GM21528 (cell line): ENCODE data around the gene GPR65.

ENCODE experiments used
- ATAC-seq: cut with Tn5 transposase; IDR thresholded peaks from one replicate; pipeline ENCODE4 v1.9.1; 2021; ENCODE audit warnings: mild to moderate bottlenecking, moderate library complexity; ENCODE audit not compliant: unreplicated experiment, low FRiP score

Gene GPR65

DNA sequence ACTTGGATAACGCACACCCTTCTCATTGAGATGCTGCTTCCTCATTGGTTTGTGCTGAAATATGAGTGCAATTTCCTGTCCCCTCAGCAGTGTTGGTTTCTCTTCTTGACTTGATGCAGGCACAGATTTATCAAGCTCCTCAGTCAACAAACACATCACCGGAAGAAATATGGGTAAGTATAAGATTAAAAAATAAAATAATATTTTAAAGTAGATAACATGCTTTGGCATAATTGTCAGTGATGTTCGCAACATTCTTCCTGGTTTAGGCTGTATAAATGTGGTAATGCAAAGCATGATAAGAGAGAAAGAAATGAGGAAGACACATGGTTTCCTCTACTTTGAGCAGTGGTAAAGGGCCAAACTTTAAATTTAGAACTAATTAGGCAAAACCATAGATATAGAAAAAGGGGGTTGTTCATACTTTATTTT is at the start of gene GPR65:
TSS of gene GPR65 (plus strand) at position 86 of the 432 bp plus-strand sequence. CDS start 5,713 bp downstream, outside the sequence.
- peak; percentile 76 for ATAC-seq

DNA sequence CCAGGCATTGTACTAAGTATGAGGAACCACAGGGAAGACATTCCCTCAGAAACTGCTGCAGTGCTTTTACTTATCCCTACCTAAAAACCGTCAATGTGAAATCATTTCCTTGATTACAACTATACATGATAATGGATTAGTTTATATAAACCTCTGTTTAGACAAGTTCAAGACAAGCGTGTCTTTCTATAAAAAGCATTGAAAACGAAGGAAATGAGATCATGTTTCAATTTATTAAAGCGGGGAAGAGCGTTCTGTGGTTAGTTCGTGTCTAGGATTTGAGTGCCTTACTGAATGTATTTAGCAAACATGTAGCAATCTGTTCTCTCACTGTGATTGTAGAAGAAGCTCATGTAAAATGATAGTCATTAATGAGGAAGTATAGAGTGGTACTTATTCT is 49.4 kb upstream of the GPR65 start:
- no peak for ATAC-seq

DNA sequence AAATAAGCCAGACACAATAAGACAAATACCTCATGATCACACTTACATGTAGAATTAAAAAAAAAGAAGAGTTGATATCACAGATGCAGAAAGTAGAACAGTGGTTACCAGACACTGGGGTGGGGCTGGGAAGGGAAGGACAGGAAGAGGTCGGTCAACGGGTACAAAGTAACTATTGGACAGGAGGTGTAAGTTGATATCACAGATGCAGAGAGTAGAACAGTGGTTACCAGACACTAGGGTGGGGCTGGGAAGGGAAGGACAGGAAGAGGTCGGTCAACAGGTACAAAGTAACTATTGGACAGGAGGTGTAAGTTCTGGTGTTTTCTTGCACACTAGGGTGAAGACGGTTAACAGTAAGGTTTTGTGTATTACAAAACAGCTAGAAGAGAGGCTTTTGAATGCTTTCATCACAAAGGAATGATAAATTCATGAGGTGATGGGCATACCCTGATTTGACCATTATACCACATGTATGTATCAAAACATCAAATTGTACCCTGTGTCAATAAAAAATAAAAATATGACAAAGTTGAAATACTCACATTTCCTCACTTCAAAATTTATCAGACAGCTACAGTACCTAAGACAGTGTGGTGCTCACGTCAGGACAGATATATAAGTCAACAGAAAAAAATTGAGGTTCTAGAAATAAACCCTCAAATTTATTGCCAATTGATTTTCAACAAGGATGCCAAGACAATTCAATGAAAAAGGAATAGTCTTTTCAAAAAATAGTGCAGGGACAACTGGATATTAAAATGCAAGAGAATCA is 44.7 kb upstream of the GPR65 start:
- no peak for ATAC-seq

GRCh38 chr14:87961246-87961645 is 43.7 kb upstream of the GPR65 start:
- ATAC-seq, result no peak

DNA sequence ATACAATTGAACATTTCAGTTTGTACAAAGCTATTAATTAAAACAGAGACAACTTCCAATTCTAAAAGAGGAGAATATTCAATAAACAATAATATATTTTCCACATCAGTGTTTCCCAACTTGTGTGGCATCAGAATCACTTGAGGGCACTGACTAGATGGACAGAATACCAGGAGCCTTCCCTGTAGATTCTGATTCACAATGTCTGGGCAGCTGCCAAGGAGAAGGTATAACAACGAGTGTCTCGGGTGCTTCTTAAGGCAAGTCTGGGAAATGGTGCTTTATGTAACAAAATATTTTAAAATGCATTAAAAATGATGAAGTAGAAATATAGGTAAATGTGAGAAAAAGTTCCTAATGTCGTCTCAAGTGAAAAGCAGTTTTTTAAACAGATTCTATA is 38.1 kb upstream of the GPR65 start:
- ATAC-seq, result no peak

- no peak for ATAC-seq
Observed at GRCh38 chr14:87967496-87967895, 37.4 kb upstream of the GPR65 start.

GRCh38 chr14:87971010-87971409 is 33.9 kb upstream of the GPR65 start:
- ATAC-seq, result no peak

GRCh38 chr14:87975636-87976035 is 29.3 kb upstream of the GPR65 start:
- no peak for ATAC-seq

- no peak for ATAC-seq
Observed at GRCh38 chr14:87979689-87980088, 25.2 kb upstream of the GPR65 start.

DNA sequence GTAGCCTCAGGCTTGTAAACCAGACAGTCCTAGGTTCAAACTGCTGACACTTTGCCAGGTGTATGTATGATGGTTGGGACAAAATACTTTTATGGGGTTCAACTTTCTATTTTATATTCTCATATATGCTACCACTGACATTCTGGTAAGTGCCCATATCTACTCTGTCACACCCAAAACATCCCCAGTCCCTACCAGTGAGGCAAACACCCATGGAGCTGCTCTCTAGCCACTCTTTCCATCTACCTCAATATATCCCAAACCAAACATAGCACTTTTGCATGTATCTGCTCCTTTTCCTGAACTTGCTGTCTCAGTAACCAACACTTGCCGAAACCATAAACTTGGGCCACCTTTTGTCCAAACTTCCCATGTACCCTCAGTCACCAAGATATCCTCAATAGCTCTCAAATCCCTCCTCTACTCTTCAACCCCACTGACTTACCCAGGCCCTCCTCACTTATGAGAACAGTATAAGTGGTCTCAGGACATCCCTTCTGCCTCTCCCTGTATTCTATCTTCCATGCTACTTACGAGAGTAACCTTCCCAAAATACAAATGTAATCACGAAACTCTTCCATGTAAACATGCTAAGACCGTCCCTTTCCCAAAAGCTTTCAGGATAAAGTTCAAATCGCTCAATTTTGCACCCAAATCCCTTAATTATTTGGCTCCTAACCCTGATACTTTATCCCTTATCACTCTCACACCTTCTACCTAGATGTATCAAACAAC is 15.5 kb upstream of the GPR65 start:
- ATAC-seq, result no peak

DNA sequence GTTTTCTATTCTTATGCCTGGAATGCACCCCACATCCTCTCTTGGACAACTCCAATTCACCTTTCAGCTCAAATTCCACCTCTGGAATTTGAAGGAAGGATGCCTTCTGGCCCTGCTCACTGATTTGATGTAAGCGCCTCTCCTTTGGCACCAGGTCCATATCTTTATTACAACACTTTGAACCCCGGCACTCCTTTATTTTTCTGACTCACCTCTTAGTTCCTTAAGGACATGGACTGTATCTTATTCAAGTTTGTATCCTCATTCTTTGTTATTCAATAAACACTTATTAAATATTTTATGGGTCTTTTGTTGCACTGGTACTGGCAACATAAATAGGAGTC is 15.0 kb upstream of the GPR65 start:
- no peak for ATAC-seq

DNA sequence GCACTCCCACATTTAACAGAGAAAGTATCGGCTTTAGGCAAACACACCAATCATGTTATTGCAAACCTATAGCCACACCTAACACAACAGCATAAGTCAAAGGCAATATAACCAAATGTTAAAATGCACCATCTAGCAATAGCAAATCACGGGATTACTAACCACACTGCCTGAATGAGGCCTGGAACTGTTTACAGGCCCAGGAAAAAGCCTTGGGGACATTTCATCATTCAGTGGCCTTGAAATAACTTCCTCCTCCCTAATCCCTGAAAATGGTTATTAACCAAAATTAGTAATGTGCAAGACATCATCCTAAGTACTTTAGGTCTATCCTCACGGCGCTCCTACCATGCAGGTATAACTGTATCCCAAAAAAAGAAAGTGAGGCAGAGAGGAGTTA is 14.3 kb upstream of the GPR65 start:
- ATAC-seq, result no peak

GRCh38 chr14:87992346-87992717 is 12.6 kb upstream of the GPR65 start:
- peak; percentile 6 for ATAC-seq

- ATAC-seq, result peak; percentile 92
Observed at GRCh38 chr14:87992718-87993628, 12.0 kb upstream of the GPR65 start, which contains the start of gene GALC. Gene GALC (minus strand): TSS chr14:87993182. CDS start chr14:87993164, 18 bp downstream.

GRCh38 chr14:87994974-87995373 is 10.0 kb upstream of the GPR65 start:
- ATAC-seq, result peak; percentile 20

DNA sequence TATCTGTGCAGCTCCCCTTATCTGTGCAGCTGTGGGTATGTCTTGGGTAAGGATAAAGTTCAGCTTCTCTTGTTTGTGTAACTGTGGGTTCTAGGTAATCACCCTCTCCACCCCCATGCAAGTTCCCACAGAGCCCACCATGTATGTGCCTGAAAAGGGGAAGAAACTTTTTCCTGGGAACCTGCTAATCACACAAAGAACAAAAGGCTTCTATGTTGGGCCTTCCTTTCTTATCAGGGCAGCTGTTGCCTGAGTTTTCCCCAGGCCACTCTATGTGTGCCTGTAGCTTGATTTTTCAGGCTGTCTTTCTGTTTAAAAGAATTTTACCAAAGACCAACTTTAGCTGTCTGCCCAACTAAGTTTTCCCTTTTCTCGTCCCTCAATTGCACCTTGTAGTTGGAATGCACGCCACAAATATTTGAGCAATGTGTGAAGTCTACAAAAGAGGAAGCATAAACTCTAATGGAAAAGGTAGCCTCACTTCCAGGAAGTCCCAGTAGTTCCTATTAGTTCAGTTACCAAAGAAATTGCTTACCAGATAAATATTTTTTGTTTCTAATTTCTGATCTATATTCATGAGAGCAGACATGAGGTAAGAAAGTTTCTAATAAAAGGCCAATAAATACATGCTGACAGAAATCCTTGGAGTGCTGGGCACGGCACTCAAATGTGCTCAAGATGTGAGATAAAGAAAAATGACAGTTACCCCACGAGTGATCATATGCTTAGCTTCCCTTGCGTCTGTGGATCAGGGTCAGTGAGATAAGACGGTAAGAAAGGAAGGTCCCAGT is 9.2 kb upstream of the GPR65 start:
- no peak for ATAC-seq

DNA sequence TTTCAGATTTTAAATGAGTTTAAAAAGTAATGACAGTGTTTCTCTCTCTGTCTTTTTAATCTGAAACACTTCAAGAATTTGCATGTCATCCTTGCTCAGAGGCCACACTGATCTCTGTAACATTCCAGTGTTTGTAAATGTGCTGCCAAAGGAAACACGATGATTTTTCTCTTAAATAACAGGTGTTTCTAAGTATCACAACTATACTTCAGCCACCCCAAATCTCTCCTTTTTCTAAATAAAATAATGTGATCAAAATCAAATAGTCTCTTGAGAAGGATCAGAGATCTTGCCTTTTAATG is 8.7 kb upstream of the GPR65 start:
- ATAC-seq, result no peak

DNA sequence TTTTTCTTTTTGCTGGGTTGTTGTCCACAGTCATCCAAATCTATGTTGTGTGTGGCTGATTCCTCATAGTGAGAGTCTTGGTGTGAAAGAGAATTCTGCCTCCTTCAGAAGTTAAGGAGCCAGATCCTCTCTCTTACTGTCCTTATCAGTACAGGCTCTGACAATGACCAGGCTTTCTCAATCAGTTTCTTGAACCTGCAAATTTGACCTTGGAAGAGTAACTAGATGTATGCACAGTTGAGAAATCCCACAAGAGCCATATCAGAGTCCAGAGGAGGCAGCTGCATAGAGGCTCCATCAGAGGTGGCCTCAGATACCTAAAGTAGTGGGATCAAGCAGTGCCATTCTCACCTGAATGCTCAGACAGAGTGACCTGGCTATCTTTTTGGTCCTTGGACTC is 6.5 kb upstream of the GPR65 start:
- no peak for ATAC-seq

- ATAC-seq, result no peak
Observed at GRCh38 chr14:87999277-87999676, 5.7 kb upstream of the GPR65 start.

- no peak for ATAC-seq
Observed at GRCh38 chr14:88002421-88003075, 2.4 kb upstream of the GPR65 start.
